ENCODE results near the gene RPS6KA2.
A peak's percentile ranks its signal among the peaks of the same experiment; 100 is the strongest.
"Not testable (repeated sequence)": the region's sequence is repeated elsewhere in the genome, so short reads cannot be mapped to it uniquely, and the experiment has no call there.

RPS6KA2 gene

GRCh38 chr6:166538297-166539010, 88.6 kb downstream of the RPS6KA2 start:
- DNase-seq (ENCODE audit: insufficient read length, low spot score) = no peak
- TF ChIP-seq POLR2A (IDR thresholded peaks at IDR 0.05; ENCODE audit: low read depth, low read length) = no peak
- FAIRE-seq = no peak

GRCh38 chr6:166534658-166535406, 92.2 kb downstream of the RPS6KA2 start:
- TF ChIP-seq POLR2A (IDR thresholded peaks at IDR 0.05; ENCODE audit: low read depth, low read length) = no peak
- no peak for DNase-seq (ENCODE audit: insufficient read length, low spot score)
- no peak for FAIRE-seq

GRCh38 chr6:166533205-166533824, 93.7 kb downstream of the RPS6KA2 start:
- FAIRE-seq = no peak
- no peak for DNase-seq (ENCODE audit: insufficient read length, low spot score)

GRCh38 chr6:166532302-166532701, 94.7 kb downstream of the RPS6KA2 start:
- no peak for TF ChIP-seq POLR2A (IDR thresholded peaks at IDR 0.05; ENCODE audit: low read depth, low read length)
- no peak for FAIRE-seq
- DNase-seq (ENCODE audit: insufficient read length, low spot score) = no peak

More at GRCh38 chr6:166533205-166533824, 93.7 kb downstream of the RPS6KA2 start:
- TF ChIP-seq POLR2A (IDR thresholded peaks at IDR 0.05; ENCODE audit: low read depth, low read length) = no peak

GRCh38 chr6:166530211-166531095, 96.6 kb downstream of the RPS6KA2 start:
- TF ChIP-seq POLR2A (IDR thresholded peaks at IDR 0.05; ENCODE audit: low read depth, low read length) = no peak
- FAIRE-seq (no peak), DNase-seq (ENCODE audit: insufficient read length, low spot score) (no peak)

GRCh38 chr6:166529586-166529985, 97.5 kb downstream of the RPS6KA2 start:
- DNase-seq (ENCODE audit: insufficient read length, low spot score) (no peak), FAIRE-seq (no peak)
- TF ChIP-seq POLR2A (IDR thresholded peaks at IDR 0.05; ENCODE audit: low read depth, low read length) = no peak

GRCh38 chr6:166529058-166529457, 98.0 kb downstream of the RPS6KA2 start:
- not testable (repeated sequence) for FAIRE-seq

GRCh38 chr6:166527849-166528248, 99.2 kb downstream of the RPS6KA2 start:
- FAIRE-seq (no peak), DNase-seq (ENCODE audit: insufficient read length, low spot score) (no peak)
- TF ChIP-seq POLR2A (IDR thresholded peaks at IDR 0.05; ENCODE audit: low read depth, low read length) = no peak

More at GRCh38 chr6:166529058-166529457, 98.0 kb downstream of the RPS6KA2 start:
- DNase-seq (ENCODE audit: insufficient read length, low spot score) = not testable (repeated sequence)

- no peak for TF ChIP-seq POLR2A (IDR thresholded peaks at IDR 0.05; ENCODE audit: low read depth, low read length)
- FAIRE-seq = no peak
- DNase-seq (ENCODE audit: insufficient read length, low spot score) = no peak
Measured at GRCh38 chr6:166526937-166527336, 100.1 kb downstream of the RPS6KA2 start.

- no peak for TF ChIP-seq POLR2A (IDR thresholded peaks at IDR 0.05; ENCODE audit: low read depth, low read length)
- no peak for FAIRE-seq
- no peak for DNase-seq (ENCODE audit: insufficient read length, low spot score)
Measured at GRCh38 chr6:166525567-166525966, 101.5 kb downstream of the RPS6KA2 start.

GRCh38 chr6:166523782-166524559, 103.1 kb downstream of the RPS6KA2 start:
- FAIRE-seq (no peak), DNase-seq (ENCODE audit: insufficient read length, low spot score) (no peak)
- TF ChIP-seq POLR2A (IDR thresholded peaks at IDR 0.05; ENCODE audit: low read depth, low read length) = no peak

- FAIRE-seq (no peak), DNase-seq (ENCODE audit: insufficient read length, low spot score) (peak; percentile 27)
- TF ChIP-seq POLR2A (IDR thresholded peaks at IDR 0.05; ENCODE audit: low read depth, low read length) = no peak
Measured at GRCh38 chr6:166520905-166521834, 105.9 kb downstream of the RPS6KA2 start.
